HepG2 (cell line): ENCODE data around the gene RPUSD4. TPM values are rescaled to one million over a fixed set of nuclear protein-coding genes. Genes with fewer than 3 reads are reported as not detected.

ENCODE experiments used
- AKNA ChIP-seq: sonication (generic); formaldehyde crosslinking; IDR thresholded peaks from 2 replicates; pipeline ENCODE4 v1.4.0; 2020; ENCODE audit warnings: missing genetic modification reagents, borderline replicate concordance
- ETV5 ChIP-seq: IDR thresholded peaks from 2 replicates; pipeline ENCODE4 v1.6.1; 2018; ENCODE audit warnings: missing biosample characterization, missing genetic modification reagents, inconsistent platforms, borderline replicate concordance
- HDAC1 ChIP-seq: sonication (generic); formaldehyde crosslinking; IDR thresholded peaks from 2 replicates; pipeline ENCODE4 v1.5.1; 2020; ENCODE audit warnings: mild to moderate bottlenecking, missing genetic modification reagents
- HNRNPH1 ChIP-seq: fragments of 200-400 bp; formaldehyde crosslinking; optimal IDR thresholded peaks from 2 replicates; pipeline ENCODE3; 2017; ENCODE audit warnings: mild to moderate bottlenecking, low read depth, low read length
- JUNB ChIP-seq: sonication (generic); formaldehyde crosslinking; IDR thresholded peaks from 2 replicates; pipeline ENCODE4 v1.8.0; 2022; ENCODE audit warnings: missing genetic modification reagents, mild to moderate bottlenecking, borderline replicate concordance
- LCORL ChIP-seq, 2 experiments: fragments of 450-650 bp in 1 of 2; sonication (generic) in 1 of 2; formaldehyde crosslinking in 1 of 2; IDR thresholded peaks; 2 replicates each; pipeline versions ENCODE4 v1.5.0 to v1.6.1; 2017 to 2020; ENCODE audit warnings: antibody characterized with exemption in 1 of 2, missing genetic modification reagents in 1 of 2
- MTA1 ChIP-seq: sonication (generic); formaldehyde crosslinking; IDR thresholded peaks from 2 replicates; pipeline ENCODE4 v1.4.0; 2020; ENCODE audit warnings: missing genetic modification reagents, mild to moderate bottlenecking, borderline replicate concordance
- NR2F6 ChIP-seq, 2 experiments: IDR thresholded peaks; 2 replicates each; pipeline ENCODE4 v1.6.1; 2016; ENCODE audit warnings: antibody characterized with exemption in 1 of 2, mild to moderate bottlenecking in 1 of 2
- RFX3 ChIP-seq: IDR thresholded peaks from 2 replicates; pipeline ENCODE4 v1.6.1; 2016; ENCODE audit warnings: missing biosample characterization, missing genetic modification reagents
- TBL1XR1 ChIP-seq: fragments of 150-350 bp; IDR thresholded peaks from 2 replicates; pipeline ENCODE4 v1.6.1; 2014; ENCODE audit warnings: borderline replicate concordance, low read length; ENCODE audit not compliant: partially characterized antibody
- THAP7 ChIP-seq: sonication (generic); formaldehyde crosslinking; IDR thresholded peaks from 2 replicates; pipeline ENCODE4 v1.8.1; 2023; ENCODE audit warnings: mild to moderate bottlenecking, missing genetic modification reagents
- U2AF2 ChIP-seq: fragments of 200-400 bp; formaldehyde crosslinking; IDR thresholded peaks from 2 replicates; pipeline ENCODE4 v1.6.1; 2017; ENCODE audit warnings: low read depth, mild to moderate bottlenecking, low read length
- ZBTB20 ChIP-seq: sonication (generic); formaldehyde crosslinking; IDR thresholded peaks from 2 replicates; pipeline ENCODE4 v1.8.1; 2023; ENCODE audit warnings: missing genetic modification reagents, low read depth, mild to moderate bottlenecking, borderline replicate concordance
- ZNF121 ChIP-seq: sonication (generic); formaldehyde crosslinking; IDR thresholded peaks from 2 replicates; pipeline ENCODE4 v1.5.0; 2020; ENCODE audit warnings: mild to moderate bottlenecking, missing genetic modification reagents
- ZNF24 ChIP-seq: fragments of 450-650 bp; IDR thresholded peaks from 2 replicates; pipeline ENCODE4 v1.6.1; 2017; ENCODE audit warnings: antibody characterized with exemption, mild to moderate bottlenecking
- ZNF501 ChIP-seq: sonication (generic); formaldehyde crosslinking; IDR thresholded peaks from 2 replicates; pipeline ENCODE4 v1.5.1; 2020; ENCODE audit warnings: mild to moderate bottlenecking, moderate library complexity, missing genetic modification reagents
- ZNF660 ChIP-seq: sonication (generic); formaldehyde crosslinking; IDR thresholded peaks from 2 replicates; pipeline ENCODE4 v1.5.1; 2020; ENCODE audit warnings: mild to moderate bottlenecking, low read depth, missing genetic modification reagents, borderline replicate concordance
- ZNF879 ChIP-seq: sonication (generic); formaldehyde crosslinking; IDR thresholded peaks from 2 replicates; pipeline ENCODE4 v1.8.1; 2023; ENCODE audit warnings: missing genetic modification reagents
- polyA plus RNA-seq, 8 experiments: library from polyadenylated mRNA; depleted of rRNA in 3 of 8; stranded (reverse) in 7 of 8; unstranded in 1 of 8; fragments of >200 nt; fragmentation: Illumina TruSeq in 4 of 8; extraction: Trizol in 4 of 8; gene quantifications; 2 replicates each; pipeline versions ENCODE4 v1.2.1 to v1.2.3, GENCODE V29; 2011 to 2016; ENCODE audit warnings: low read depth in 4 of 8, missing spikeins in 1 of 8, mixed read lengths in 1 of 8; ENCODE audit not compliant: insufficient read depth in 1 of 8
- total RNA-seq, 5 experiments: library from RNA; depleted of rRNA; stranded (reverse); fragments of >200 nt; fragmentation: Illumina TruSeq; extraction: Trizol; gene quantifications; 2 replicates each; pipeline ENCODE4 v1.2.3, GENCODE V29; 2016; ENCODE audit warnings: low read depth in 1 of 5
- TF ChIP-seq, protein P1 (sequence below): sonication (generic); IDR thresholded peaks from 2 replicates; pipeline ENCODE4 v1.6.1; 2016; ENCODE audit warnings: low read depth, borderline replicate concordance
- TF ChIP-seq, protein P2 (sequence below): sonication (generic); formaldehyde crosslinking; IDR thresholded peaks from 2 replicates; pipeline ENCODE4 v1.9.0; 2021; ENCODE audit warnings: missing genetic modification reagents, mild to moderate bottlenecking, borderline replicate concordance

The RPUSD4 gene
- total and polyA plus RNA-seq, 2 of the 13 experiments (the other 11 are each of a cell fraction or from before 2014, with no cell fraction given) = 45.0 to 52.9 TPM

DNA sequence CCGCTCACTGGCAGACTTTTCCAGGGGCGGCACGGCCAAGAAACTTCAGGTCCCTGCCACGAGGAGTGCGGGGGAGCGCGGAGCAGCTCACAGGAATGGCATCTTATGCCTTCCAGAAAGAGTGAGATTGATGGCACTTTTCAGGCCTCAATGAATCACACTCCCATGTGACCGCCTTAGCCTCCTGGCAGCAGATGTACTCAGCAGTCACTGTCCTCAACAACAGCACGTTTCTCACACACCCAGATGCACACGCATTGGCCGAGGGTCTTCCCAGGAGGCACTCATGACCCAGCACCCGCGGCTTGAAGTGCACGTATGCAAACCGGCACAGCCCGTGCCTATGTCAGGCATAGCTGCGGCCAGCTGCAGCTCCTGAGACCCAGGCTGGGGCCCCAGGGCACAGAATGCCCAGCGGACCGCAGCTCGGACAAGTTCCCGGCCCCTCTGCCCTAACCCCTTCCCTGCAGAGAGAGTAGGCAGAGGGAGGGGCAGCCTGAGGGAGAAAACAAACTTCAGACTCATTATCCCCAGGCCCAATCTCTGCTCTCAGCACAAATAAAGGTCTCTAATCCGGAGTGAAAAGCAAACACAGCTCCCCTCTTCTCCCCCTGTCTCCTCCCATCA, 48.3 kb downstream of the RPUSD4 start (continued):
- TF ChIP-seq AKNA (CRISPR knock-in tag) (no peak), ZNF24 (no peak), ZNF121 (CRISPR knock-in tag) (no peak), ZNF879 (CRISPR knock-in tag) (no peak), RFX3 (no peak), LCORL (IDR thresholded peaks at IDR 0.05) (no peak), LCORL (CRISPR knock-in tag; IDR thresholded peaks at IDR 0.05) (0 out of 2 replicates have a peak, but pooled peaks have one; percentile 46), ETV5 (CRISPR knock-in tag) (no peak), JUNB (no peak), THAP7 (CRISPR knock-in tag) (peak; percentile 84), U2AF2 (no peak), ZBTB20 (CRISPR knock-in tag) (no peak), HDAC1 (CRISPR knock-in tag) (0 out of 2 replicates have a peak, but pooled peaks have one; percentile 29), NR2F6 (IDR thresholded peaks at IDR 0.05) (peak; percentile 21; the same call in 1 of the 2 replicates), NR2F6 (CRISPR knock-in tag; IDR thresholded peaks at IDR 0.05) (peak; percentile 17; the same call in 1 of the 2 replicates), HNRNPH1 (no peak), ZNF501 (CRISPR knock-in tag) (0 out of 2 replicates have a peak, but pooled peaks have one; percentile 25), TBL1XR1 (no peak), MTA1 (CRISPR knock-in tag) (peak; percentile 57; the same call in 1 of the 2 replicates), ZNF660 (CRISPR knock-in tag) (no peak)
- TF ChIP-seq, protein P1, sequence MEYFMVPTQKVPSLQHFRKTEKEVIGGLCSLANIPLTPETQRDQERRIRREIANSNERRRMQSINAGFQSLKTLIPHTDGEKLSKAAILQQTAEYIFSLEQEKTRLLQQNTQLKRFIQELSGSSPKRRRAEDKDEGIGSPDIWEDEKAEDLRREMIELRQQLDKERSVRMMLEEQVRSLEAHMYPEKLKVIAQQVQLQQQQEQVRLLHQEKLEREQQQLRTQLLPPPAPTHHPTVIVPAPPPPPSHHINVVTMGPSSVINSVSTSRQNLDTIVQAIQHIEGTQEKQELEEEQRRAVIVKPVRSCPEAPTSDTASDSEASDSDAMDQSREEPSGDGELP = no peak; the same call in 1 of the 2 replicates
- TF ChIP-seq, protein P2, sequence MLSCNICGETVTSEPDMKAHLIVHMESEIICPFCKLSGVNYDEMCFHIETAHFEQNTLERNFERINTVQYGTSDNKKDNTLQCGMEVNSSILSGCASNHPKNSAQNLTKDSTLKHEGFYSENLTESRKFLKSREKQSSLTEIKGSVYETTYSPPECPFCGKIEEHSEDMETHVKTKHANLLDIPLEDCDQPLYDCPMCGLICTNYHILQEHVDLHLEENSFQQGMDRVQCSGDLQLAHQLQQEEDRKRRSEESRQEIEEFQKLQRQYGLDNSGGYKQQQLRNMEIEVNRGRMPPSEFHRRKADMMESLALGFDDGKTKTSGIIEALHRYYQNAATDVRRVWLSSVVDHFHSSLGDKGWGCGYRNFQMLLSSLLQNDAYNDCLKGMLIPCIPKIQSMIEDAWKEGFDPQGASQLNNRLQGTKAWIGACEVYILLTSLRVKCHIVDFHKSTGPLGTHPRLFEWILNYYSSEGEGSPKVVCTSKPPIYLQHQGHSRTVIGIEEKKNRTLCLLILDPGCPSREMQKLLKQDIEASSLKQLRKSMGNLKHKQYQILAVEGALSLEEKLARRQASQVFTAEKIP (CRISPR knock-in tag) = no peak
